SH-SY5Y (cell line): ENCODE data around the gene PDE11A.

Source experiments
- GATA2 ChIP-seq: IDR thresholded peaks from 2 replicates; pipeline ENCODE4 v1.6.1; 2011; ENCODE audit warnings: mild to moderate bottlenecking, low read depth, low read length
- GATA3 ChIP-seq: IDR thresholded peaks from 2 replicates; pipeline ENCODE4 v1.6.1; 2011; ENCODE audit warnings: low read depth, mild to moderate bottlenecking, low read length, moderate library complexity

GRCh38 chr2:177784745-177785067 lies 287.9 kb downstream of the PDE11A start:
- TF ChIP-seq GATA2 (no peak), GATA3 (no peak)
